ENCODE data around the gene BCL2L15.

- TF ChIP-seq CTCF (IDR thresholded peaks at IDR 0.05 in 4 of 5, conservative IDR thresholded peaks at IDR 0.05 in 1 of 5): no peak
- TF ChIP-seq POLR2A (IDR thresholded peaks at IDR 0.05): no peak
These were observed 49.8 kb upstream of the BCL2L15 start for GRCh38 chr1:113937146-113937545.

Measured in gastrocnemius medialis (tissue), 4 donors.